HepG2 (cell line): ENCODE results near the gene FXYD4.

Source experiments
- SETDB1 ChIP-seq: sonication (generic); formaldehyde crosslinking; IDR thresholded peaks from 2 replicates; pipeline ENCODE4 v1.5.1; 2020; ENCODE audit warnings: missing genetic modification reagents, mild to moderate bottlenecking, borderline replicate concordance
- TF ChIP-seq, protein P1 (sequence below), 2 experiments: IDR thresholded peaks; 2 replicates each; pipeline ENCODE4 v1.6.1; 2011 to 2012; ENCODE audit warnings: low read length in 2 of 2, borderline replicate concordance in 1 of 2, low read depth in 1 of 2, mild to moderate bottlenecking in 1 of 2, moderate library complexity in 1 of 2
- TF ChIP-seq, protein P2 (sequence below): sonication (generic); formaldehyde crosslinking; IDR thresholded peaks from 2 replicates; pipeline ENCODE4 v1.5.0; 2020; ENCODE audit warnings: mild to moderate bottlenecking, missing genetic modification reagents, moderate library complexity

DNA sequence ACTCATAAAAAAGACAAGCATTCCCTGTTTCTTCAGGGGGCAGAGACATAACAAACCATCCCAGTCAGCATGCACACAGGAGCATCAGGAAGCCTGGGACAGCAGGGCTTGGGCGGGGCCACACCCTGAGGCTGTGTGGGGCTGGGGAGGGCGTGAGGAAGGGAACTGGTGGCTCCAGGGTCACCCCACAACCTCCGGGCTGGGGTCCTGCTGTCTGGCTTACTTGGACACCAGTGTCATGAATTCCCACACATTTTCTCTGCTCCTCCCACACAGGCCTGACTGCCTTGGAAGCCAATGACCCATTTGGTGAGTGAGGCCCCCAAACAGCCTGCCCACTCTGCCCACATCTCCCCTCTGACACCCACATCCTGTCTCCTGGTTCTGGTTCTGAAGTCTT, 2.8 kb downstream of the FXYD4 start:
- TF ChIP-seq, protein P1, sequence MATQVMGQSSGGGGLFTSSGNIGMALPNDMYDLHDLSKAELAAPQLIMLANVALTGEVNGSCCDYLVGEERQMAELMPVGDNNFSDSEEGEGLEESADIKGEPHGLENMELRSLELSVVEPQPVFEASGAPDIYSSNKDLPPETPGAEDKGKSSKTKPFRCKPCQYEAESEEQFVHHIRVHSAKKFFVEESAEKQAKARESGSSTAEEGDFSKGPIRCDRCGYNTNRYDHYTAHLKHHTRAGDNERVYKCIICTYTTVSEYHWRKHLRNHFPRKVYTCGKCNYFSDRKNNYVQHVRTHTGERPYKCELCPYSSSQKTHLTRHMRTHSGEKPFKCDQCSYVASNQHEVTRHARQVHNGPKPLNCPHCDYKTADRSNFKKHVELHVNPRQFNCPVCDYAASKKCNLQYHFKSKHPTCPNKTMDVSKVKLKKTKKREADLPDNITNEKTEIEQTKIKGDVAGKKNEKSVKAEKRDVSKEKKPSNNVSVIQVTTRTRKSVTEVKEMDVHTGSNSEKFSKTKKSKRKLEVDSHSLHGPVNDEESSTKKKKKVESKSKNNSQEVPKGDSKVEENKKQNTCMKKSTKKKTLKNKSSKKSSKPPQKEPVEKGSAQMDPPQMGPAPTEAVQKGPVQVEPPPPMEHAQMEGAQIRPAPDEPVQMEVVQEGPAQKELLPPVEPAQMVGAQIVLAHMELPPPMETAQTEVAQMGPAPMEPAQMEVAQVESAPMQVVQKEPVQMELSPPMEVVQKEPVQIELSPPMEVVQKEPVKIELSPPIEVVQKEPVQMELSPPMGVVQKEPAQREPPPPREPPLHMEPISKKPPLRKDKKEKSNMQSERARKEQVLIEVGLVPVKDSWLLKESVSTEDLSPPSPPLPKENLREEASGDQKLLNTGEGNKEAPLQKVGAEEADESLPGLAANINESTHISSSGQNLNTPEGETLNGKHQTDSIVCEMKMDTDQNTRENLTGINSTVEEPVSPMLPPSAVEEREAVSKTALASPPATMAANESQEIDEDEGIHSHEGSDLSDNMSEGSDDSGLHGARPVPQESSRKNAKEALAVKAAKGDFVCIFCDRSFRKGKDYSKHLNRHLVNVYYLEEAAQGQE (IDR thresholded peaks at IDR 0.05; ENCODE audit: borderline replicate concordance in 1 of 2, low read depth in 1 of 2, low read length in 2 of 2) = no peak
- TF ChIP-seq, protein P2, sequence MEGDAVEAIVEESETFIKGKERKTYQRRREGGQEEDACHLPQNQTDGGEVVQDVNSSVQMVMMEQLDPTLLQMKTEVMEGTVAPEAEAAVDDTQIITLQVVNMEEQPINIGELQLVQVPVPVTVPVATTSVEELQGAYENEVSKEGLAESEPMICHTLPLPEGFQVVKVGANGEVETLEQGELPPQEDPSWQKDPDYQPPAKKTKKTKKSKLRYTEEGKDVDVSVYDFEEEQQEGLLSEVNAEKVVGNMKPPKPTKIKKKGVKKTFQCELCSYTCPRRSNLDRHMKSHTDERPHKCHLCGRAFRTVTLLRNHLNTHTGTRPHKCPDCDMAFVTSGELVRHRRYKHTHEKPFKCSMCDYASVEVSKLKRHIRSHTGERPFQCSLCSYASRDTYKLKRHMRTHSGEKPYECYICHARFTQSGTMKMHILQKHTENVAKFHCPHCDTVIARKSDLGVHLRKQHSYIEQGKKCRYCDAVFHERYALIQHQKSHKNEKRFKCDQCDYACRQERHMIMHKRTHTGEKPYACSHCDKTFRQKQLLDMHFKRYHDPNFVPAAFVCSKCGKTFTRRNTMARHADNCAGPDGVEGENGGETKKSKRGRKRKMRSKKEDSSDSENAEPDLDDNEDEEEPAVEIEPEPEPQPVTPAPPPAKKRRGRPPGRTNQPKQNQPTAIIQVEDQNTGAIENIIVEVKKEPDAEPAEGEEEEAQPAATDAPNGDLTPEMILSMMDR (CRISPR knock-in tag) = no peak
- no peak for TF ChIP-seq SETDB1
